B cell (primary cell): ENCODE results near the gene STPG4.

Experiments used
- CTCF ChIP-seq: fragments of 200-600 bp; IDR thresholded peaks from one replicate; pipeline ENCODE4 v1.8.0; 2022; ENCODE audit warnings: antibody characterized with exemption, mild to moderate bottlenecking
- EZH2 ChIP-seq: IDR thresholded peaks from 2 replicates; pipeline ENCODE4 v1.6.1; 2012; ENCODE audit warnings: borderline replicate concordance, low read depth, mild to moderate bottlenecking, moderate library complexity, low read length; ENCODE audit not compliant: insufficient read depth, poor library complexity, severe bottlenecking

- TF ChIP-seq CTCF (no peak), EZH2 (no peak)
Observed at GRCh38 chr2:47040651-47041050, 114.5 kb downstream of the STPG4 start.
